GM23248 (cell line): ENCODE data around the gene KIF13A. TPM values are rescaled to one million over a fixed set of nuclear protein-coding genes. Genes with fewer than 3 reads are reported as not detected.

Source experiments
- DNase-seq: peaks from one replicate; pipeline ENCODE4 v3.0.0-alpha.2; 2015
- H2AFZ ChIP-seq: fragments of 200-600 bp; sonication (generic); 2 replicates; pipeline ENCODE4 v1.6.1; 2016; ENCODE audit warnings: antibody characterized with exemption
- H3F3A ChIP-seq: fragments of 200-600 bp; sonication (generic); 2 replicates; pipeline ENCODE4 v1.6.1; 2016; ENCODE audit warnings: mild to moderate bottlenecking, antibody characterized with exemption, mixed run types; ENCODE audit not compliant: insufficient read depth
- H3K27ac ChIP-seq: fragments of 200-600 bp; sonication (generic); 2 replicates; pipeline ENCODE4 v1.5.1; 2016; ENCODE audit warnings: mild to moderate bottlenecking
- H3K27me3 ChIP-seq: fragments of 200-600 bp; sonication (generic); replicated peaks from 2 replicates; pipeline ENCODE4 v1.6.1; 2016; ENCODE audit warnings: mild to moderate bottlenecking; ENCODE audit not compliant: insufficient read depth
- H3K36me3 ChIP-seq: fragments of 200-600 bp; sonication (generic); 2 replicates; pipeline ENCODE4 v1.6.1; 2016; ENCODE audit warnings: low read depth, mild to moderate bottlenecking
- H3K4me1 ChIP-seq: fragments of 200-600 bp; sonication (generic); 2 replicates; pipeline ENCODE4 v1.6.1; 2016; ENCODE audit warnings: mild to moderate bottlenecking; ENCODE audit not compliant: insufficient read depth
- H3K4me2 ChIP-seq: fragments of 200-600 bp; sonication (generic); one replicate; pipeline ENCODE4 v1.6.1; 2016; ENCODE audit warnings: mild to moderate bottlenecking; ENCODE audit not compliant: unreplicated experiment
- H3K4me3 ChIP-seq: fragments of 200-600 bp; sonication (generic); 2 replicates; pipeline ENCODE4 v1.5.1; 2016; ENCODE audit warnings: mild to moderate bottlenecking
- H3K79me2 ChIP-seq: fragments of 200-600 bp; sonication (generic); 2 replicates; pipeline ENCODE4 v1.6.1; 2016; ENCODE audit warnings: mild to moderate bottlenecking; ENCODE audit not compliant: insufficient read depth
- H3K9ac ChIP-seq: fragments of 200-600 bp; sonication (generic); 2 replicates; pipeline ENCODE4 v1.6.1; 2016; ENCODE audit warnings: mild to moderate bottlenecking
- H3K9me2 ChIP-seq: fragments of 200-600 bp; sonication (generic); 2 replicates; pipeline ENCODE4 v1.6.1; 2016; ENCODE audit warnings: mixed run types, mild to moderate bottlenecking, moderate library complexity; ENCODE audit not compliant: insufficient read depth
- H3K9me3 ChIP-seq: fragments of 200-600 bp; sonication (generic); one replicate; pipeline ENCODE4 v1.6.1; 2017; ENCODE audit warnings: low read depth
- H4K20me1 ChIP-seq: fragments of 200-600 bp; sonication (generic); 2 replicates; pipeline ENCODE4 v1.6.0; 2016; ENCODE audit not compliant: insufficient read depth
- EZH2 ChIP-seq: fragments of 200-600 bp; sonication (generic); IDR thresholded peaks from 2 replicates; pipeline ENCODE4 v1.6.1; 2018; ENCODE audit warnings: antibody characterized with exemption, mild to moderate bottlenecking; ENCODE audit not compliant: insufficient read depth, poor library complexity, severe bottlenecking
- EZH2phosphoT487 ChIP-seq: fragments of 200-600 bp; sonication (generic); IDR thresholded peaks from 2 replicates; pipeline ENCODE4 v1.6.1; 2018; ENCODE audit warnings: antibody characterized with exemption, moderate library complexity, mild to moderate bottlenecking, low read depth; ENCODE audit not compliant: insufficient read depth
- WGBS, 2 experiments: methylation state at CpG; one replicate each; pipeline ENCODE4 v1.1.6; 2015 to 2017; ENCODE audit warnings: low lambda C conversion rate in 2 of 2, low coverage in 1 of 2; ENCODE audit errors: missing lambda C conversion rate in 2 of 2; 5-methylcytosine and 5-hydroxymethylcytosine counted together
- in situ Hi-C: fragments of 300-500 bp; cut with MboI; formaldehyde crosslinking; loops from 2 replicates; pipeline ENCODE4 v1.15.0; 2020
- polyA plus RNA-seq: library from polyadenylated mRNA; unstranded; fragments of >200 nt; fragmentation: Nextera tagmentation; extraction: Ambion mirVana; gene quantifications from 2 replicates; pipeline ENCODE4 v1.2.1, GENCODE V29; 2016
- total RNA-seq: library from RNA; depleted of rRNA; stranded (reverse); fragments of >200 nt; shearing (Covaris generic); gene quantifications from 2 replicates; pipeline ENCODE4 v1.2.3, GENCODE V29; 2014

Gene KIF13A
- total and polyA plus RNA-seq, 2 experiments from 2014 or later = 5.0 to 46.0 TPM

DNA sequence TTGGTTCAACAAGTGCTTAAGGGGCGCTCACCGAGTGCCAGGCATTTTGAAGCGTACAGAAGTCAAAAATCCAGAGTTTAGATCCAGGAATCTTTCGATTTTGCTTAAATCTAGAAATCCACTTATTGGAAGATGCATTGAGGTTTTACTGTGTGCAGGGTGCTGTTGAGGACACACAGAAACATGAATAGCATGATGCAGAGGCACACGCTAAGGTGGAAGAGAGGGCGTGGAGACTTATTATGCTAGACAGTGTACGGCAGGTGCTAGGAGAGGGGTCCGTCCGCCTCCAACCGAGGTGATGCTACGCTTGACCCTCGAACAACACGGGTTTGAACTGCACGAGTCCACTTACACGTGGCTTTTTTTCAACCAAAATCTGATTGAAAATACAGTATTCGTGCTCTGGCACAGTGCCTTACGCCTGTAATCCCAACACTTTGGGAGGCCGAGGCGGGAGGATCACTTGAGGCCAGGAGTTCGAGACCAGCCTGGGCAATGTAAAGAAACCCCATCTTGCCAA, 1.0 kb upstream of the KIF13A start:
- peaks cover 21% of the 10 kb centered on the region for H3K4me1 ChIP-seq
- H3K79me2 ChIP-seq = peaks cover 49% of the 10 kb centered on the region
- no peaks in the 10 kb centered on the region for H3K27me3 ChIP-seq
- H3K36me3 ChIP-seq = no peaks in the 10 kb centered on the region
- 13% methylated on average over 20 of the region's 20 CpGs for WGBS, 2 experiments
- no peaks in the 10 kb centered on the region for H3K9me2 ChIP-seq
- no peaks in the 10 kb centered on the region for H4K20me1 ChIP-seq
- DNase-seq = no peak
- H2AFZ ChIP-seq = peak overlapping the region; percentile 88
- peak overlapping the region; percentile 79 for H3K9ac ChIP-seq
- in situ Hi-C loops = loop anchor here (10.0 kb wide), 1 partner anchor 144 kb away; no protein-coding TSS in a partner anchor
- H3K4me3 ChIP-seq = peak overlapping the region; percentile 93
- peak overlapping the region; percentile 90 for H3K4me2 ChIP-seq
- no peaks in the 10 kb centered on the region for H3K9me3 ChIP-seq
- H3K27ac ChIP-seq = peak overlapping the region; percentile 63
- TF ChIP-seq EZH2 = no peak
- peaks cover 27% of the 10 kb centered on the region for H3F3A ChIP-seq

DNA sequence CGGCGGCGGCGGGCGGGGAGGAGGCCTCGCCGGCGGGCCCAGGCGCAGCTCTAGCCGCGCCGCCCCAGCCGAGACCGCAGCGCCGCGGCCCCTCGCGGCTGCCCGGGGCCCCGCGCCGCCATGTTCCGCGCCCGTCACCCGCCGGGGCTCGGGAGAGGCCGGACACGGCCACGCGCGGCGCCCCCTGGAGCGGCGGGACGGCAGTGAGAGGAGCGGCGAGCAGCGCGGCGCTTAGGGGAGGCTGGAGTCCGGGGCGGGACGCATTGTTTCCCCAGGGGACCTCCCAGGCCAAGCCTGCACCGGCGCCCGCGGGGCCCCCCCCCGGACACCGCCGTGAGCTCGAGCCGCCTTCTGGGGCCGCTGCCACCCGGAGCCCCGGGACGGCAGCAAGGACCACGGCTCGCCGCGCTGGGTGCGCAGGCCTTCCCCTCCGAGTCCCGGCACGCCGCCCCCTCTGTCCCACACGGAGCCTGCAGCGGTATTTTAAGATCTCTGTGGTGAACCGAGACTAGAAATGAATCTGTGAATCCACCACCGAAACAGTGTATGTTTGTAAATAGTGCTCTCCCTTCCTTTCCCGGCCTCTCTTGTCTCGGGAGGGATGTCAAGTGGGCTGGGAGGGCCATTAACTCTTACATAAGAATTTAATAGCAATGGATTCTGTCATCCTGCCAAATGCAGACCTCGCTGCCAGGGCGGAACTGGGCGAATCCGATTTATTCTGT, 424 bp upstream of the KIF13A start:
- H3K9me3 ChIP-seq = no peaks in the 10 kb centered on the region
- H3K4me3 ChIP-seq = peak overlapping the region; percentile 93
- H3K4me1 ChIP-seq = peaks cover 16% of the 10 kb centered on the region
- peak overlapping the region; percentile 88 for H2AFZ ChIP-seq
- WGBS, 2 experiments = 0 to 1% methylated on average over 23 to 24 of the region's 78 CpGs
- H3K79me2 ChIP-seq = peaks cover 55% of the 10 kb centered on the region
- peak overlapping the region; percentile 90 for H3K4me2 ChIP-seq
- H4K20me1 ChIP-seq = no peaks in the 10 kb centered on the region
- peaks cover 22% of the 10 kb centered on the region for H3F3A ChIP-seq
- no peaks in the 10 kb centered on the region for H3K9me2 ChIP-seq
- H3K27me3 ChIP-seq = no peaks in the 10 kb centered on the region
- in situ Hi-C loops = loop anchor here (10.0 kb wide), 1 partner anchor 143 kb away; no protein-coding TSS in a partner anchor
- H3K36me3 ChIP-seq = no peaks in the 10 kb centered on the region
- DNase-seq = peak; percentile 84
- peak overlapping the region; percentile 63 for H3K27ac ChIP-seq
- peak overlapping the region; percentile 79 for H3K9ac ChIP-seq
- TF ChIP-seq EZH2 (no peak), EZH2phosphoT487 (no peak)

DNA sequence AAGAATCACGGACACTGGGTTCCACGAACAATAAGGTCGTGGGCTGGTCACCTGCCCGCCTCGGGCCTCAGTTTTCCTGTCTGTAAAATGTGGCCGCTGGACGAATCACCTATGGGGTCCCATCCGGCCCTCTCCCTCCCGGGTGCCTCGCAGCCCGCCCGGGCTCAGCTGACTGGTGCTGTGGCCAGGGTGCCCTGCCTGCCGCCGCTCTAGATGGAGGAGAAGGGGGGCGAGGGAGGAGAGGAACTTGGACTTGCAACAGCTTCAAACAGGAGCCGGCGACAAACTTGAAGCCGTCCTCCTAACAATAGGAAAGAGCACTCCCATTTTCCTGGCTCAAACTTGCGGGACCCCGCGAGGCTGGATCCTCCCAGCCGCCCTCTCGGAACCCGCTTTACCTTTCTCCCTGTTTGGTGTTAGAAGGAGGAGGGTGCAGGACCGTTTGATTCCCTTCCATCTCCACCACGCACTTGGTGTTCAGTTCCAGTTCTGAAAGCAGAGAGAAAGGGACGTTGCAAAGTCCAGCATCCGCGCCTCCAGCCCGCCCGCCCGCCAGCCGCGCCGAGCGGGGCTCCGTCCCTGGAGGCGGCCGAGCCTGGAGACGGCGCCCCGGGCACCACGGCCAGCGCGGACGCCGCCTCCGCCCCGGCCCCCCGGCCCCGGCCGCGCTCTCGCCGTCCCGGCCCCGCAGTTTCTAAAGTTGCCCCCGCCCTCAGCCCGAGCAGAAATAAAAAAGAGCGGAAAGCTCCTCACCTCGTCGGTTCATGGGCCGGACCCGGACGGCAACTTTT, 584 bp downstream of the KIF13A start:
- peaks cover 65% of the 10 kb centered on the region for H3K79me2 ChIP-seq
- H3K4me3 ChIP-seq = peak overlapping the region; percentile 94
- H3K4me1 ChIP-seq = peaks cover 12% of the 10 kb centered on the region
- H2AFZ ChIP-seq = peak overlapping the region; percentile 49
- no peaks in the 10 kb centered on the region for H4K20me1 ChIP-seq
- no peaks in the 10 kb centered on the region for H3K27me3 ChIP-seq
- H3K9me3 ChIP-seq = no peaks in the 10 kb centered on the region
- H3K27ac ChIP-seq = peak overlapping the region; percentile 68
- peak; percentile 76 for DNase-seq
- H3K4me2 ChIP-seq = peak overlapping the region; percentile 94
- no peak for TF ChIP-seq EZH2phosphoT487
- no peak for TF ChIP-seq EZH2
- no peaks in the 10 kb centered on the region for H3K9me2 ChIP-seq
- peaks cover 23% of the 10 kb centered on the region; the same call in 1 of the 2 replicates for H3F3A ChIP-seq
- in situ Hi-C loops = loop anchor here (10.0 kb wide), 1 partner anchor 142 kb away; no protein-coding TSS in a partner anchor
- peak overlapping the region; percentile 86 for H3K9ac ChIP-seq
- WGBS, 2 experiments = 0 to 2% methylated on average over 38 to 64 of the region's 65 CpGs
- H3K36me3 ChIP-seq = 0 out of 2 replicates have a peak, but pooled peaks cover under 1% of the 10 kb centered on the region

DNA sequence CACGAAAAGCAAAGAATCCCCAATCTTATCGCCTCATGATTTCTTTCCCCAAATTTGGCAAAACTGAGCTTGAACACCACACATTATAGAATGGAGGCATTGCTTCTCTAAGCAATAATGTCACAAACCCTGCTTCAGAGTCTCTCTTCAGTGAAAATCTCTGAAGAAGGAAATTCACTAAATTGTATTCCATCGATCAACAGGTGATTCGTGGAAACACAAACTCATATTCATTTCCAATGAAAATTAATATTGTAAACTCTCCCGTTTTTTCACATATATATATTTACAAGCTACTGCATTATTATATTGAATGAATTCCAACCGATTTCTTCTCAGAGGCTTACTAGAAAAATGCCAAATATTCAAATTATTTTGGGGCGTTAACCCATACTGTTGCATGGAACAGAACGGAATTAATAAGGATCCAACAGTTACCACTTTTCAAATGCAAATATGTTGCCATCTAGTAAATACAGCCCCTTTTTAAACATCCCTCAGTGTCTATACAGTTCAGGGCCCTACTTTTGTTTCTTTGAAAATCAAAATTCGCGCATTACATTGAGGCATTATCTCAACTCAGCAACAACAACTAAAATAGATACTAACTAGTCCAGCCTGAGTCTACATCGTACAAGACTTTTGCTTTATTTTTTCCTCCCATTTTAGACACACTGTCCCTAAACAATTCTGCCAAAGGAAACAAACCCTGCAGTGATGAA, 1.3 kb downstream of the KIF13A start:
- Histone ChIP-seq H4K20me1 (no peaks in the 10 kb centered on the region), H3K9me3 (no peaks in the 10 kb centered on the region), H3K9me2 (no peaks in the 10 kb centered on the region), H3K4me1 (peaks cover 20% of the 10 kb centered on the region), H3K79me2 (peaks cover 71% of the 10 kb centered on the region), H3F3A (peaks cover 29% of the 10 kb centered on the region; the same call in 1 of the 2 replicates), H2AFZ (peak overlapping the region; percentile 49), H3K4me3 (peak overlapping the region; percentile 94), H3K27me3 (no peaks in the 10 kb centered on the region), H3K36me3 (0 out of 2 replicates have a peak, but pooled peaks cover 4% of the 10 kb centered on the region), H3K27ac (peak overlapping the region; percentile 68), H3K9ac (peak overlapping the region; percentile 86), H3K4me2 (peak overlapping the region; percentile 94)
- WGBS, 2 experiments = 4 to 7% methylated on average over 11 of the region's 11 CpGs
- TF ChIP-seq EZH2phosphoT487 = no peak
- no peak for TF ChIP-seq EZH2
- no peak for DNase-seq
- in situ Hi-C loops = loop anchor here (10.0 kb wide), 1 partner anchor 141 kb away; no protein-coding TSS in a partner anchor
